Stimulated activated naive CD8-positive, alpha-beta T cell treated with anti-CD3 and anti-CD28 coated beads, Interleukin-15, Interleukin-2, amounts not matched to agents 100 ng/mL and 50 ng/mL, for 24 hours (primary cell): Measurements from ENCODE around the gene S100B.
"Not testable (repeated sequence)": the region's sequence is repeated elsewhere in the genome, so short reads cannot be mapped to it uniquely, and the experiment has no call there.

Experiments
- H3K27ac Mint-ChIP-seq: one replicate; pipeline ENCODE4 v1.8.0; 2021; ENCODE audit warnings: mild to moderate bottlenecking, mixed read lengths
- H3K27me3 Mint-ChIP-seq: one replicate; pipeline ENCODE4 v1.8.0; 2021; ENCODE audit warnings: mixed read lengths
- H3K36me3 Mint-ChIP-seq: one replicate; pipeline ENCODE4 v1.8.0; 2021; ENCODE audit warnings: low read depth, mixed read lengths
- H3K4me1 Mint-ChIP-seq: one replicate; pipeline ENCODE4 v1.8.0; 2021; ENCODE audit warnings: low read depth, mixed read lengths
- H3K4me3 Mint-ChIP-seq: one replicate; pipeline ENCODE4 v1.8.0; 2021; ENCODE audit warnings: mild to moderate bottlenecking, mixed read lengths
- H3K9me3 Mint-ChIP-seq: one replicate; pipeline ENCODE4 v1.8.0; 2021; ENCODE audit warnings: mixed read lengths

The S100B gene

DNA sequence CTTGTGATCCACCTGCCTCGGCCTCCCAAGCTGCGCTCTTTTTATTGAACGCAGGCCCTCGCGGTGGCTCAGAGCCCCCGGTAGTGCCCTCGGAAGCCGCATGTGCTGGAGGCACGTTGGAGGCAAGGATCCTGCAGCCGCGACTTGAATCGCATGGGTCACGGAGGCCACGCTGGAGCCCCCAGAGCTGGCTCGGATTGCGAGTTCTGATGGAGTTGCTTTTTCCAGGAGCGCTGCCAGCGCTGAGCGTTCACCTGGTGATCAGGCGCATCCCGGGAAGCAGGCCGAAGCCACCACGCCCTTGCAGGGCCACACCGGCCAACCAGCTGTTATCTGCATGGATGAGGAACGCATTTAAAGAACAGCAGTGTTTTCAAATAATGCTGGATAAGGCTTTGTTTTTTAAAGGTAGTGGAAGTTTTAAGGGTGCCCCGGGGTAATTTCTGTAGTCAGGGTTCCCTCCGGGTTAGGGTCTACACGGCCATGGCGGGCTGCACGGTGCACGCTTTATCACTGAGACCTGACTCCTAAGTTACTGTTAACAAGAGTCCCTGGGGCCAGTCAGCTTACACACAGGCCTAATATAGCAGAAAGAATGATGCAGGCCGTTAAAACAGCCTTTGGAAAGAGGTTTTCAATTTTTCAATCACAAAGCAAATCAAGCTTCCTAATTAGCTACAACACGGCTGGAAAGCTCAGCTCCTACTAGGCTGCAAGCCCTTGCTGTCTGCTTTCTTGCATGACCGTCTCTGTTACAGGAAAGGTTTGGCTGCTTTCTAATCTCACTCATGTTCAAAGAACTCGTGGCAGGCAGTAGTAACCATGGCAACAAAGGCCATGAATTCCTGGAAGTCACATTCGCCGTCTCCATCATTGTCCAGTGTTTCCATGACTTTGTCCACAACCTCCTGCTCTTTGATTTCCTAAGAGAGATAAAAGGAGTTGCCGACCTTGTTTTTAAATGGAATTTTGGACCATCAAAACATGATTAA lies 6.0 kb downstream of the S100B start:
- H3K27me3 Mint-ChIP-seq: no peaks in the 10 kb centered on the region
- no peaks in the 10 kb centered on the region for H3K36me3 Mint-ChIP-seq
- H3K9me3 Mint-ChIP-seq: peaks cover 5% of the 10 kb centered on the region
- peaks cover 12% of the 10 kb centered on the region for H3K4me1 Mint-ChIP-seq
- H3K27ac Mint-ChIP-seq: no peak overlapping the region
- no peak overlapping the region for H3K4me3 Mint-ChIP-seq

DNA sequence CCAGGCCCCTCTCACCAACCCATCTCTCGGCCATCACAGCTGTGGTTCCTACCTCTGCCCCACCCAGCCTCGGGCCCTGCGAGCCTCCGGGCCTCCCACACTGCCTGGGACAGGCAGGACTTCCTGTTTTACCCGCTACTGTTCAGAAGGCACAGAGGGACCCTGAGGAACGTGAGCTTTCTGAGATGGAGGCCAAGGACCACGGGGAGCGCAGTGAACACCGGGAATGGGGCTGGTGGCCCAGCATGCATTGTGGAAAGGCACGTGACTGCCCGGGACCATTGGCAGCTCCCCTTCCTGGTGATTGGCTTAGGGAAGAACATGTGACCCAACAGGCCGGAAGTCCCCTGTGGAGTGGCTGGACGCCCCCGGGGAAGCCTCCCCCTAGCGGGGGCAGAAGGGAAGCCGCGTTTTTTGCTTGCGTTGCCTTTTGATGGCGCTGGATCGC lies 7.0 kb downstream of the S100B start:
- Mint-ChIP-seq H3K4me1 (peaks cover 12% of the 10 kb centered on the region), H3K4me3 (no peak overlapping the region), H3K27ac (no peak overlapping the region), H3K9me3 (peaks cover 5% of the 10 kb centered on the region), H3K27me3 (no peaks in the 10 kb centered on the region), H3K36me3 (no peaks in the 10 kb centered on the region)

DNA sequence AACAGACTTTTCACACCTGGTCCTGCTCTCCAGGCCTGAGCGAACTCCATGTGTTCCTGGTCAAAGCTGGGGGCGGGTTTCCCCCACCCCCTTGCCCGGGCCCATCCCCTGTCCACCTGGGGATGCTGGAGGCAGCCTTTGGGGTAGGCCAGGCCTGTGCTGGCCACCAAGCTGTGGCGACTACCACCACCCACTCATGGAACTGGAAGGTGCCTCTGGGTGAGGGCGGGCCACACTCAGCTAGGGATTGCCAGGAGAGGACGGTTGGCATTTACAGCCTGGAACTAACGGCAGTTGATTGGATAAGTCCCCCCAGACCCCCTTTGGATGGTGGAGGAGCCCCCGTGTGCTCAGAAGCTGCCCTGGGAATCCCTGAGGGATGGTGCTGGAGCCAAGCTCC lies 7.9 kb downstream of the S100B start:
- Mint-ChIP-seq H3K4me3 (no peak overlapping the region), H3K36me3 (no peaks in the 10 kb centered on the region), H3K27ac (no peak overlapping the region), H3K9me3 (peaks cover 5% of the 10 kb centered on the region), H3K4me1 (peaks cover 12% of the 10 kb centered on the region), H3K27me3 (no peaks in the 10 kb centered on the region)

DNA sequence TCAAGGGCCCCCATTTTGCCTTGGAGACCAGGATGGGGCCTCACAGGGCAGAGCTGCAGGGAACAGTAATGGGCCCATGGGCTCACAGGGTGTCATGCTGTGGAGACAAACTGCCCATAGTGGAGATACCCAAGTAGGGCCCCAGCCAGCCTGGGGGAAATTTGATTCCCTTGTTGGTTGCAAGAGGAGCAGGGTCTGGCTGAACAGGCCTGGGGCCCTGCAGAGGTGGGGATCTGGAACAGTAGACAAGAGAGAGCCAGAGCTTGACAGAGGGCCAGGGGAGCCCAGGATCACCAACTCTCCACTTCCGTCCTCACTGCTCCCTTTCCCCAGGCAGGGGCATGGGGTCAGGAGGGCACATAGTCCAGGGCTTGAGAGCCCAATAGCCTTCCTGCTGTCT lies 8.7 kb downstream of the S100B start:
- no peak overlapping the region for H3K4me3 Mint-ChIP-seq
- H3K36me3 Mint-ChIP-seq: no peaks in the 10 kb centered on the region
- peaks cover 12% of the 10 kb centered on the region for H3K4me1 Mint-ChIP-seq
- peaks cover 8% of the 10 kb centered on the region for H3K9me3 Mint-ChIP-seq
- no peaks in the 10 kb centered on the region for H3K27me3 Mint-ChIP-seq
- H3K27ac Mint-ChIP-seq: no peak overlapping the region

DNA sequence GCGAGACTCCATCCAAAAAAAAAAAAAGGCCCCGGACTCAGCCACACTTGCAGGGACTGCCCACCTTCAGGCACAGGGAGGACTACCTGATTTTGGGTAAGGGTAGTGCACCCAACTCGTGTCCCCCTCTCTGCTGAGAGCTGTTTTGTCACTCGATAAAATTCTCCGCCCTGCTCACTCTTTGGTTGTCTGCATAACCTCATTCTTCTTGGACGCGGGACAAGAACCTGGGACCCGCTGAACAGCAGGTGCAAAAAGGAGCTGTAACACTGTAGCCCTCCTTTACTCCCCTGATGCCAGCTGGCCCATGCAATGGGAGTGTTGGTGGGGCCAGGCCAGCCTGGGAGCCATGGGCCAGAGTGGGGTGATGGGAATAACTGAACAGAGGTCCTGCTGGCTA lies 10.6 kb downstream of the S100B start:
- Mint-ChIP-seq H3K9me3 (peaks cover 21% of the 10 kb centered on the region), H3K27me3 (no peaks in the 10 kb centered on the region), H3K4me1 (peaks cover 6% of the 10 kb centered on the region), H3K4me3 (no peak overlapping the region), H3K36me3 (peaks cover 4% of the 10 kb centered on the region), H3K27ac (no peak overlapping the region)

DNA sequence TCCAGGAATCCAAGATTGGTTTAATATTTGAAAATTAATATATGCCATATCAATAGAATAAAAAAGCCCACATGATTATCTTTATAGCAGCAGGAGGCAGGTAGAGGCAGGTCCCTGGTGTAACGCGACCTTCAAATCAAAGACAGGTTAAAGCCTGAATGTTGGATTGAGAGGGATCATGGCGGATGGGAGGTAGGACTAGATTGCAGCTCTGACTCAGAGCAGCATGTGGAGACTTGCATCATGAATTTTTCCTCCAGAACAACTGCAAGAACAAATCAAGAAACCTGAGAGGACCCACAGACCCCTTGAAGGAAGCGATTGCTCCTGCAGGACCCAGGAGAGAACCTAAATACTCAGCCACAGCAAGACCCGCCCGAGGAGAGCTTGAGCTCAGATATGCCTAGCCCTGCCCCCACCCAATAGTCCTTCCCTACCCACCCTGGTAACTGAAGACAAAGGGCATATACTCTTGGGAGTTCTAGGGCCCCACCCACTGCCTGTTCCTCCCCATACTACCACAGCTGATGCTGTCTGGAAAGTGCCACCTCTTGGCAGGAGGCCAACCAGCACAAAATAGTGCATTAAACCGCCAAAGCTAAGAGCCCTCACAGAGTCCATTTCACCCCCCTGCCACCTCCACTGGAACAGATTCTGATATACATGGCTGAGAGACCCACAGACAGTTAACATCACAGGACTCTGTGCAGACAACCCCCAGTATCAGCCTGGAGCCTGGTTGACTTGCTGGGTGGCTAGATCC lies 19.5 kb downstream of the S100B start:
- Mint-ChIP-seq H3K4me1 (peaks cover 17% of the 10 kb centered on the region), H3K36me3 (peaks cover 35% of the 10 kb centered on the region), H3K4me3 (no peak overlapping the region), H3K27ac (no peak overlapping the region), H3K27me3 (no peaks in the 10 kb centered on the region), H3K9me3 (peaks cover 50% of the 10 kb centered on the region)

DNA sequence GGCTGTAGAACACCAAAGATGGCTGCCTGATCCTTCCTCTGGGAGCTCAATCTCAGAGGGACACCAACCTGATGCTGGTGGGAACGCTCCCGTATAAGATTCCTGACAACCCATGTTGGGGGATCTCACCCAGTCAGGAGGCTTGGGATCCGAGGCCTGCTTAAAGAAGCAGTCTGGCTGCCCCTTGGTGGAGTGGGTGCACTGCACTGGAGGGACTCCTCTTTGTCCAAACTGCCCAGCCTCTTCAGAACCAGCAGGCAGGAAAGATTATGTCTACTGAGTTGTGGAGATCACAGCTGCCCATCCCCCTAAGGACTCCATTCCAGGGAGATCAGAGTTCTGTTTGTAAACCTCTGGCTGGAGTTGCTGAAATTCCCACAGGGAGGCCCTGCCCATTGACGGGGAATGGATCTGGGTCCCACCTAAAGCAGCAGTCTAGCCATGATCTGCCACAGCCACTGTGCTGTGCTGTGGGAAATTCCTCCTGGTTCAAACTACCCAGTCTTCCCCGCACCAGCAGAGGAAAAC lies 23.0 kb downstream of the S100B start:
- Mint-ChIP-seq H3K4me1 (peaks cover 11% of the 10 kb centered on the region), H3K27me3 (no peaks in the 10 kb centered on the region), H3K4me3 (no peak overlapping the region), H3K27ac (no peak overlapping the region), H3K9me3 (peaks cover 48% of the 10 kb centered on the region), H3K36me3 (peaks cover 45% of the 10 kb centered on the region)

DNA sequence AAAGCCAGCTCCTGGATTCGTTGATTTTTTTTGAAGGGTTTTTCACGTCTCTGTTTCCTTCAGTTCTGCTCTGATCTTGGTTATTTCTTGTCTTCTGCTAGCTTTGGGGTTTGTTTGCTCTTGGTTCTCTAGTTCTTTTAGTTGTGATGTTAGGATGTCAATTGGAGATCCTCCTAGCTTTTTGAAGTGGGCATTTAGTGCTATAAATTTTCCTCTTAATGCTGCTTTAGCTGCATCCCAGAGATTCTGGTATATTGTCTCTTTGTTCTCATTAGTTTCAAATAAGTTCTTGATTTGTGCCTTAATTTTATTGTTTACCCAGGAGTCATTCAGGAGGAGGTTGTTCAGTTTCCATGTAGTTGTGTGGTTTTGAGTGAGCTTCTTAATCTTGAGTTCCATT lies 25.5 kb downstream of the S100B start:
- H3K4me3 Mint-ChIP-seq, H3K27me3 Mint-ChIP-seq, H3K27ac Mint-ChIP-seq, H3K4me1 Mint-ChIP-seq: not testable (repeated sequence)
- Mint-ChIP-seq H3K36me3 (peaks cover 45% of the 10 kb centered on the region), H3K9me3 (peaks cover 37% of the 10 kb centered on the region)

DNA sequence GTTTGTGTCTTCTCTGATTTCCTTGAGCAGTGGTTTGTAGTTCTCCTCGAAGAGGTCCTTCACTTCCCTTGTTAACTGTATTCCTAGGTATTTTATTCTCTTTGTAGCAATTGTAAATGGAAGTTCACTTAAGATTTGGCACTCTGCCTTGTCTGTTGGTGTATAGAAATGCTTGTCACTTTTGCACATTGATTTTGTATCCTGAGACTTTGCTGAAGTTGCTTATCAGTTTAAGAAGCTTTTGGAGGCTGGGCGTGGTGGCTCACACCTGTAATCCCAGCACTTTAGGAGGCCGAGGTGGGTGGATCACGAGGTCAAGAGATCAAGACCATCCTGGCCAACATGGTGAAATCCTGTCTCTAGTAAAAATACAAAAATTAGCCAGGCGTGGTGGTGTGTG lies 27.1 kb downstream of the S100B start:
- not testable (repeated sequence) for H3K4me1 Mint-ChIP-seq, H3K4me3 Mint-ChIP-seq, H3K27ac Mint-ChIP-seq, H3K27me3 Mint-ChIP-seq
- peaks cover 30% of the 10 kb centered on the region for H3K9me3 Mint-ChIP-seq
- peaks cover 41% of the 10 kb centered on the region for H3K36me3 Mint-ChIP-seq

DNA sequence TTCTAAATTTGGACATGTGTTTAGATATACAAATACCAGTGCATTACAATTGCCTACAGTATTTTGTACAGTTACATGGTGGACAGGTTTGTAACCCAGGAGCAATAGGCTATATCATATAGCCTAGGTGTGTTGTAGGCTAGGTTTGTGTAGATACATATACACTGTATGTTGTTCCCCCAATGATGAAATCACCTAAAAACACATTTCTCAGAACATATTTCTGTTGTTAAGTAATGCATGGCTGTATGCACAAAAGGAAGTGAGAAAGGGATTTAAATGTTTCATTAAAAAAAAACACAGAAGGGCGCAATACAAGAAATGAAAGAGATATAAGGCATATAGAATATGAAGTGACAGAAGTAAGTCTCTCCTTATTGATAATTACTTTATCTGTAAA lies 32.0 kb downstream of the S100B start:
- H3K4me3 Mint-ChIP-seq: no peak overlapping the region

DNA sequence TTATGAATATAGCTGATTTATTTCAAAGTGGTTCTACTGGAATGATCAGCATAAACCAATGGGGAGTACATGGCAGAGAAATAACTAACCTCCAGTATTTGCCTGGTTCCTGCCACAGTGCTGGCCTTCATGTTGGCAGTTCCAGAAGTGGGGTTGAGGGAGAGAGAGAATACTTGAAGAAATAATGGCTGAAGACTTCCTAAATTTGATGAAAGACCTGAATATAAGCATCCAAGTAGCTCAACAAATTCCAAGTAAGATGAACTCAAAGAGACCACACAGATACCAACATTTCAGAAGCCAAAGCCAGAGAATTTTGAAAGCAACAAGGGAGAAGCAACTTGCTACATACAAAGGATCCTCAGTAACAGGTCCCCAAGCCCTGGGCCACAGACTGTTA lies 34.3 kb downstream of the S100B start:
- H3K27me3 Mint-ChIP-seq: no peaks in the 10 kb centered on the region
- peaks cover 10% of the 10 kb centered on the region for H3K9me3 Mint-ChIP-seq
- H3K4me1 Mint-ChIP-seq: peaks cover 6% of the 10 kb centered on the region
- H3K4me3 Mint-ChIP-seq: no peak overlapping the region
- no peak overlapping the region for H3K27ac Mint-ChIP-seq
- peaks cover 59% of the 10 kb centered on the region for H3K36me3 Mint-ChIP-seq

More for the DNA sequence above, 32.0 kb downstream of the S100B start:
- no peak overlapping the region for H3K27ac Mint-ChIP-seq
- H3K36me3 Mint-ChIP-seq: peaks cover 41% of the 10 kb centered on the region
- peaks cover 7% of the 10 kb centered on the region for H3K4me1 Mint-ChIP-seq
- peaks cover 10% of the 10 kb centered on the region for H3K9me3 Mint-ChIP-seq
- no peaks in the 10 kb centered on the region for H3K27me3 Mint-ChIP-seq

DNA sequence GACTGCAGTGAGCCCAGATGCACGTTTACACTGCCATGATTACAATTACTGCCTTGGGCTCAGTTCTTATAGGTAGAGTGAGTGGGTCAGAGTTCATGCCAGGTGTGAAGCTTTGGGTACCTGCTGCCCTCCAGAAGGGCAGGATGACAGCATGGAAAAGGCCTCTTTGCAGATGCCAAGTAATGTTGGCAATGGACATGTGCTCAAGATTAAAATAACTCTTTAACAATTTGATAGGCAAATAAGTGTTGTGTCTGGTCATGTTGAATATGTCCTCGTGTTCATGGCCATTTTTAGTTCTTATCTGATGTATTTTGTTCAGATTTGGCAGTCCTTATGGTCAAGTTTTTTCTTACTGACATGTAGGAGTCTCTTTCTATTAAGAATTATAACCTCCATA lies 34.8 kb downstream of the S100B start:
- Mint-ChIP-seq H3K9me3 (peaks cover 10% of the 10 kb centered on the region), H3K4me1 (peaks cover 1% of the 10 kb centered on the region), H3K4me3 (no peak overlapping the region), H3K27me3 (no peaks in the 10 kb centered on the region), H3K36me3 (peaks cover 64% of the 10 kb centered on the region), H3K27ac (no peak overlapping the region)

DNA sequence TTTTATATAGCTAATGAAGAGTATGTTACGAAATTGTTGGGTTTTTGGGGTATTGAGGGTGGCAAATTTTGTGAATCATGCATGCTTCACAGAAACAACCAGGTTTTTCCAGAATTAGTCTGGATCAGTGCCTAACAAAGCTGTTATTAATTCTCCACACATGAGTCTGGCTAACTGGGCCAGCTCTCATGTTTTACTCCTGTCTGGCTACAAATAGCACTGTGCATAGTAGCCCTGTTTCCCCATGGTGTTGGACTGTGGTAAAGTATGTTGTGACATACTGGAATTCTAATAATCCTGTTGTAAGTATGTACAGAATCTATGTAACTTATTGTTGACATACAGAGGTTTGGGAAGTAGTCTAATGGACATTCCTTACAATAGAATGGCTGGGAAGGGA lies 35.8 kb downstream of the S100B start:
- Mint-ChIP-seq H3K36me3 (peaks cover 70% of the 10 kb centered on the region), H3K27me3 (no peaks in the 10 kb centered on the region), H3K4me3 (no peak overlapping the region), H3K27ac (no peak overlapping the region), H3K4me1 (no peaks in the 10 kb centered on the region), H3K9me3 (peaks cover 10% of the 10 kb centered on the region)

DNA sequence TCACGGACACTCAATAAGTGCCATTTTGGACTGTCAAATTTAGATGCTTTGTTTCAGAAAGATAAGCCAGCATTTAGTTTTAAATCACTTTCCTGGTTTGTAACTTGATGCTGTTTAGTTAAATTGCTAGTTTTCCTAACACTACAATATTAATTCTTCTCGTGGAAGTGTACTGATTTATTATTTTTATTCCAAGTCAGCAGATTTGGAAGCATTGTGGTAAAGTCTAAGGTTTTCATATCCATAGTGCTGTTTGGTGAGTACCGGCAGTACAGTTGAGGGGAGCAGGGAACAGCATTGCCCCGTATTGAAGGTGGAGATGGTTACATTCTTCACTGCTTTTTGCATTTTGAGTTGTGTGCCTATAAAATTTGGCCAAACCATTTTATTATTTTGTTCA lies 36.3 kb downstream of the S100B start:
- H3K4me3 Mint-ChIP-seq: no peak overlapping the region
- H3K9me3 Mint-ChIP-seq: peaks cover 10% of the 10 kb centered on the region
- no peaks in the 10 kb centered on the region for H3K27me3 Mint-ChIP-seq
- H3K4me1 Mint-ChIP-seq: no peaks in the 10 kb centered on the region
- H3K27ac Mint-ChIP-seq: no peak overlapping the region
- peaks cover 68% of the 10 kb centered on the region for H3K36me3 Mint-ChIP-seq

DNA sequence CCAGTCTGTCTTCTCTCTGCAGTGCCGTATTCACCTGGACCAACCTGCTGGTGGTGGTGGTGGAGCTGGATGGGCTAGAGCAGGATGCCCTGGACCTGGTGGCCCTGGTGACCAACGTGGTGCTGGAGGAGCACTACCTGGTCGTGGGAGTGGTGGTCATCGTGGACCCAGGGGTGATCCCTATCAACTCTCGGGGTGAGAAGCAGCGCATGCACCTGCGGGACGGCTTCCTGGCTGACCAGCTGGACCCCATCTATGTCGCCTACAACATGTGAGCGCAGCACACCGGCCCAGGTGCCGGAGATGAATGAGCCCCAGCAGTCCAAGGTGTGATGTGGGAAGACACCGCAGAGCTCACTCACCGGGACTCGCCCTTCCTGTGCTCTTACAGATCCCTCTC lies 37.5 kb downstream of the S100B start:
- Mint-ChIP-seq H3K27me3 (no peaks in the 10 kb centered on the region), H3K27ac (no peak overlapping the region), H3K4me3 (no peak overlapping the region), H3K4me1 (peaks cover 7% of the 10 kb centered on the region), H3K9me3 (peaks cover 6% of the 10 kb centered on the region), H3K36me3 (peaks cover 74% of the 10 kb centered on the region)
